Activated CD8-positive, alpha-beta T cell treated with anti-CD3 and anti-CD28 coated beads for 36 hours (primary cell): Measurements from ENCODE around the gene RASSF8. TPM values are rescaled to one million over a fixed set of nuclear protein-coding genes. Genes with fewer than 3 reads are reported as not detected.

ENCODE experiments used
- ATAC-seq: fragments of 200-7000 bp; cut with Tn5 transposase; one replicate; pipeline ENCODE4 v1.10.0; 2021; ENCODE audit warnings: mild to moderate bottlenecking, moderate library complexity
- CTCF ChIA-PET: fragments of 350-600 bp; sonication (Branson Sonifier 250); formaldehyde crosslinking; loops from one replicate; lab custom pipeline; 2021; ENCODE audit warnings: antibody characterized with exemption; lab: Charles Lee
- POLR2A ChIA-PET: fragments of 350-600 bp; sonication (Branson Sonifier 250); formaldehyde crosslinking; loops from one replicate; lab custom pipeline; 2021; ENCODE audit warnings: antibody characterized with exemption; lab: Charles Lee
- DNase-seq: peaks from one replicate; pipeline ENCODE4 v3.0.0-alpha.2; 2020
- H3K27ac Mint-ChIP-seq: one replicate; pipeline ENCODE4 v1.8.0; 2021; ENCODE audit warnings: mild to moderate bottlenecking, mixed read lengths
- H3K27me3 Mint-ChIP-seq: one replicate; pipeline ENCODE4 v1.8.0; 2021; ENCODE audit warnings: mixed read lengths
- H3K36me3 Mint-ChIP-seq: one replicate; pipeline ENCODE4 v1.8.0; 2021; ENCODE audit warnings: low read depth, mixed read lengths
- H3K4me1 Mint-ChIP-seq: one replicate; pipeline ENCODE4 v1.8.0; 2021; ENCODE audit warnings: low read depth, mixed read lengths
- H3K4me3 Mint-ChIP-seq: one replicate; pipeline ENCODE4 v1.8.0; 2021; ENCODE audit warnings: mild to moderate bottlenecking, moderate library complexity, mixed read lengths
- H3K9me3 Mint-ChIP-seq: one replicate; pipeline ENCODE4 v1.8.0; 2021; ENCODE audit warnings: mixed read lengths
- CTCF ChIP-seq: fragments of 200-600 bp; IDR thresholded peaks from one replicate; pipeline ENCODE4 v1.8.0; 2022; ENCODE audit warnings: antibody characterized with exemption, mild to moderate bottlenecking
- intact Hi-C: fragments of 100-400 bp; cut with micrococcal nuclease; formaldehyde crosslinking; loops from one replicate; pipeline ENCODE4 v1.10.0; 2022
- total RNA-seq, 2 experiments: library from RNA; stranded (reverse); gene quantifications; one replicate each; pipeline ENCODE4 v1.2.3, GENCODE V29; 2021

Gene RASSF8
- total RNA-seq, 2 experiments from 2014 or later, result not detected

GRCh38 chr12:26032290-26032689 is 73.8 kb downstream of the RASSF8 start:
- no peak for DNase-seq
- ATAC-seq, result no peak
- H3K36me3 Mint-ChIP-seq, result no peaks in the 10 kb centered on the region
- H3K4me1 Mint-ChIP-seq, result no peaks in the 10 kb centered on the region
- H3K4me3 Mint-ChIP-seq, result no peak overlapping the region
- intact Hi-C loops, result no loop called here
- no peaks in the 10 kb centered on the region for H3K9me3 Mint-ChIP-seq
- H3K27ac Mint-ChIP-seq, result no peak overlapping the region
- TF ChIP-seq CTCF, result no peak
- ChIA-PET POLR2A (no interaction called here), CTCF (interaction anchor here (1.3 to 2.9 kb wide), 2 partner anchors 11 to 597 kb away, joined by 3 to 8 read pairs; no protein-coding TSS in a partner anchor)
- no peaks in the 10 kb centered on the region for H3K27me3 Mint-ChIP-seq

GRCh38 chr12:26032719-26033241 is 74.3 kb downstream of the RASSF8 start:
- no peak for TF ChIP-seq CTCF
- Mint-ChIP-seq H3K9me3 (no peaks in the 10 kb centered on the region), H3K4me3 (no peak overlapping the region), H3K27me3 (no peaks in the 10 kb centered on the region), H3K4me1 (no peaks in the 10 kb centered on the region), H3K27ac (no peak overlapping the region), H3K36me3 (no peaks in the 10 kb centered on the region)
- ChIA-PET POLR2A (no interaction called here), CTCF (interaction anchor here (1.3 to 2.9 kb wide), 2 partner anchors 12 to 597 kb away, joined by 3 to 8 read pairs; no protein-coding TSS in a partner anchor)
- intact Hi-C loops, result no loop called here
- ATAC-seq (no peak), DNase-seq (no peak)

- no peak overlapping the region for H3K4me3 Mint-ChIP-seq
- no peaks in the 10 kb centered on the region for H3K27me3 Mint-ChIP-seq
- H3K27ac Mint-ChIP-seq, result no peak overlapping the region
- POLR2A ChIA-PET, result no interaction called here
- CTCF ChIA-PET, result interaction anchor here (0.6 to 2.9 kb wide), 3 partner anchors 13 to 455 kb away, joined by 3 to 8 read pairs (median 4); no protein-coding TSS in a partner anchor
- no peak for TF ChIP-seq CTCF
- H3K36me3 Mint-ChIP-seq, result no peaks in the 10 kb centered on the region
- no peaks in the 10 kb centered on the region for H3K4me1 Mint-ChIP-seq
- DNase-seq (no peak), ATAC-seq (no peak)
- intact Hi-C loops, result no loop called here
- H3K9me3 Mint-ChIP-seq, result no peaks in the 10 kb centered on the region
Measured at GRCh38 chr12:26034371-26035142, 76.1 kb downstream of the RASSF8 start.

- no peaks in the 10 kb centered on the region for H3K27me3 Mint-ChIP-seq
- no peaks in the 10 kb centered on the region for H3K4me1 Mint-ChIP-seq
- no peak overlapping the region for H3K27ac Mint-ChIP-seq
- POLR2A ChIA-PET, result no interaction called here
- CTCF ChIA-PET, result interaction anchor here (2.7 kb wide), 1 partner anchor 8 kb away, joined by 7 read pairs; no protein-coding TSS in a partner anchor
- DNase-seq (no peak), ATAC-seq (no peak)
- intact Hi-C loops, result no loop called here
- H3K9me3 Mint-ChIP-seq, result no peaks in the 10 kb centered on the region
- H3K36me3 Mint-ChIP-seq, result no peaks in the 10 kb centered on the region
- TF ChIP-seq CTCF, result no peak
- H3K4me3 Mint-ChIP-seq, result no peak overlapping the region
Measured at GRCh38 chr12:26036877-26037276, 78.4 kb downstream of the RASSF8 start.
